Panc1 (cell line): ENCODE data around the gene HOXD11. TPM values are rescaled to one million over a fixed set of nuclear protein-coding genes. Genes with fewer than 3 reads are reported as not detected.

Experiments
- ATAC-seq: fragments of 200-7000 bp; cut with Tn5 transposase; 2 replicates; pipeline ENCODE4 v1.9.1; 2020; ENCODE audit warnings: mild to moderate bottlenecking, moderate library complexity
- BruUV-seq: library from RNA; stranded (reverse); fragments of 400-500 nt; replicated peaks from 2 replicates; lab custom pipeline; 2021; lab: Mats Ljungman, UMichigan
- CTCF ChIA-PET: fragments of 300-600 bp; sonication (Branson Sonifier 250); formaldehyde crosslinking; loops from one replicate; lab custom pipeline; 2022; ENCODE audit warnings: antibody characterized with exemption; lab: Charles Lee
- POLR2A ChIA-PET: fragments of 300-600 bp; sonication (Branson Sonifier 250); formaldehyde crosslinking; loops from one replicate; lab custom pipeline; 2022; ENCODE audit warnings: antibody characterized with exemption; lab: Charles Lee
- DNase-seq: peaks from one replicate; pipeline ENCODE4 v3.0.0-alpha.2; 2010; ENCODE audit warnings: low read depth, low spot score
- H3K27ac ChIP-seq: 2 replicates; pipeline ENCODE4 v1.5.1; 2011; ENCODE audit warnings: mild to moderate bottlenecking, low read length, inconsistent platforms
- H3K27me3 ChIP-seq: fragments of 200-500 bp; sonication (Bioruptor generic); 2 replicates; pipeline ENCODE4 v1.6.0; 2014; ENCODE audit warnings: low read length, inconsistent platforms; ENCODE audit not compliant: control insufficient read depth, insufficient read depth
- H3K36me3 ChIP-seq: fragments of 200-500 bp; sonication (Bioruptor generic); 2 replicates; pipeline ENCODE4 v1.5.1; 2014; ENCODE audit warnings: inconsistent platforms, mild to moderate bottlenecking, low read length, moderate library complexity; ENCODE audit not compliant: control insufficient read depth, insufficient read depth
- H3K4me1 ChIP-seq: 2 replicates; pipeline ENCODE4 v1.5.1; 2011; ENCODE audit warnings: inconsistent platforms, mild to moderate bottlenecking, low read length, moderate library complexity; ENCODE audit not compliant: control insufficient read depth, insufficient read depth
- H3K4me3 ChIP-seq, 2 experiments: 2 replicates each; pipeline ENCODE4 v1.5.1; 2011 to 2012; ENCODE audit warnings: low read depth in 2 of 2, low read length in 2 of 2, mild to moderate bottlenecking in 2 of 2, inconsistent platforms in 1 of 2, moderate library complexity in 1 of 2
- H3K9me3 ChIP-seq: fragments of 200-500 bp; sonication (Bioruptor generic); 2 replicates; pipeline ENCODE4 v1.5.1; 2014; ENCODE audit warnings: low read depth, mild to moderate bottlenecking, inconsistent platforms, low read length, moderate library complexity; ENCODE audit not compliant: control insufficient read depth, insufficient read depth
- CTCF ChIP-seq: fragments of 450-650 bp; IDR thresholded peaks from 2 replicates; pipeline ENCODE4 v1.5.1; 2017; ENCODE audit warnings: mild to moderate bottlenecking
- TCF7L2 ChIP-seq: IDR thresholded peaks from 2 replicates; pipeline ENCODE4 v1.6.1; 2011; ENCODE audit warnings: mild to moderate bottlenecking, low read depth, low read length, inconsistent platforms
- in situ Hi-C: cut with HindIII; loops from 2 replicates; pipeline ENCODE4 v1.10.0; 2016; ENCODE audit warnings: low sequenced_read_pairs, low pct_unique_long_range_greater_than_20kb
- intact Hi-C: fragments of 100-400 bp; cut with micrococcal nuclease; formaldehyde crosslinking; loops from one replicate; pipeline ENCODE4 v1.10.0; 2022; ENCODE audit not compliant: unreplicated experiment
- total RNA-seq: library from RNA; stranded (reverse); gene quantifications from one replicate; pipeline ENCODE4 v1.2.1, GENCODE V29; 2021; ENCODE audit not compliant: unreplicated experiment
- TF ChIP-seq, protein P1 (sequence below), 2 experiments: IDR thresholded peaks; 2 replicates each; pipeline ENCODE4 v1.6.1; 2011 to 2012; ENCODE audit warnings: low read depth in 2 of 2, control low read depth in 1 of 2, low read length in 1 of 2, mild to moderate bottlenecking in 1 of 2, moderate library complexity in 1 of 2; ENCODE audit not compliant: insufficient read depth in 1 of 2

HOXD11 gene
- total RNA-seq, 1 experiment from 2014 or later = 0.49 TPM

DNA sequence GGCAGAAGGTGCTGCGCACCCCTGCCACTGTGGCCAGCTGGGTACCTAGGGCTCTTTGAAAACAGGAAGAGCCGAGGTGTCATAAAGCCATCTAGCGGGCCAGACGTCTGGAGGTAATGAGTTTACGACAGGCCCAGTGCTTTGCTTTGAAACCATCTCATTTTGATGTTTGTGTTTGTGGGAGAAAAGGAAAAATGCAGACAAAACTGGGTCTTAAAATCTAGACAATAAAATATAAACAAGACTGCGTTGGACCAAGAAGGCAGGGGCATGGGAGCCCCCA is 18.6 kb downstream of the HOXD11 start:
- Histone ChIP-seq H3K27me3 (no peaks in the 10 kb centered on the region), H3K4me1 (peaks cover 7% of the 10 kb centered on the region), H3K9me3 (no peaks in the 10 kb centered on the region), H3K4me3 (no peak overlapping the region), H3K27ac (no peak overlapping the region), H3K36me3 (no peaks in the 10 kb centered on the region)
- intact Hi-C loops (loop anchor here (2.0 to 10.0 kb wide), 5 partner anchors 513 to 1037 kb away; no protein-coding TSS in a partner anchor), in situ Hi-C loops (no loop called here)
- DNase-seq (no peak), ATAC-seq (no peak)
- no TSS peak for BruUV-seq
- TF ChIP-seq TCF7L2 = no peak
- TF ChIP-seq, protein P1, sequence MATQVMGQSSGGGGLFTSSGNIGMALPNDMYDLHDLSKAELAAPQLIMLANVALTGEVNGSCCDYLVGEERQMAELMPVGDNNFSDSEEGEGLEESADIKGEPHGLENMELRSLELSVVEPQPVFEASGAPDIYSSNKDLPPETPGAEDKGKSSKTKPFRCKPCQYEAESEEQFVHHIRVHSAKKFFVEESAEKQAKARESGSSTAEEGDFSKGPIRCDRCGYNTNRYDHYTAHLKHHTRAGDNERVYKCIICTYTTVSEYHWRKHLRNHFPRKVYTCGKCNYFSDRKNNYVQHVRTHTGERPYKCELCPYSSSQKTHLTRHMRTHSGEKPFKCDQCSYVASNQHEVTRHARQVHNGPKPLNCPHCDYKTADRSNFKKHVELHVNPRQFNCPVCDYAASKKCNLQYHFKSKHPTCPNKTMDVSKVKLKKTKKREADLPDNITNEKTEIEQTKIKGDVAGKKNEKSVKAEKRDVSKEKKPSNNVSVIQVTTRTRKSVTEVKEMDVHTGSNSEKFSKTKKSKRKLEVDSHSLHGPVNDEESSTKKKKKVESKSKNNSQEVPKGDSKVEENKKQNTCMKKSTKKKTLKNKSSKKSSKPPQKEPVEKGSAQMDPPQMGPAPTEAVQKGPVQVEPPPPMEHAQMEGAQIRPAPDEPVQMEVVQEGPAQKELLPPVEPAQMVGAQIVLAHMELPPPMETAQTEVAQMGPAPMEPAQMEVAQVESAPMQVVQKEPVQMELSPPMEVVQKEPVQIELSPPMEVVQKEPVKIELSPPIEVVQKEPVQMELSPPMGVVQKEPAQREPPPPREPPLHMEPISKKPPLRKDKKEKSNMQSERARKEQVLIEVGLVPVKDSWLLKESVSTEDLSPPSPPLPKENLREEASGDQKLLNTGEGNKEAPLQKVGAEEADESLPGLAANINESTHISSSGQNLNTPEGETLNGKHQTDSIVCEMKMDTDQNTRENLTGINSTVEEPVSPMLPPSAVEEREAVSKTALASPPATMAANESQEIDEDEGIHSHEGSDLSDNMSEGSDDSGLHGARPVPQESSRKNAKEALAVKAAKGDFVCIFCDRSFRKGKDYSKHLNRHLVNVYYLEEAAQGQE (IDR thresholded peaks at IDR 0.05; ENCODE audit: insufficient read depth in 1 of 2, low read depth in 2 of 2, low read length in 1 of 2) = no peak
- TF ChIP-seq CTCF = no peak
- POLR2A ChIA-PET = no interaction called here
- CTCF ChIA-PET = interaction anchor here (1.2 kb wide), 1 partner anchor 528 kb away, joined by 4 read pairs; no protein-coding TSS in a partner anchor

GRCh38 chr2:176126929-176127773 is 20.1 kb downstream of the HOXD11 start:
- ChIA-PET POLR2A (no interaction called here), CTCF (interaction anchor here (0.7 to 1.5 kb wide), 8 partner anchors 12 to 1028 kb away, joined by 3 to 11 read pairs (median 4); partner anchors contain the start of gene HOXD4)
- DNase-seq (no peak), ATAC-seq (peak; percentile 72; the same call in 1 of the 2 replicates)
- H3K27ac ChIP-seq = no peak overlapping the region
- no peaks in the 10 kb centered on the region for H3K36me3 ChIP-seq
- in situ Hi-C loops = no loop called here
- TF ChIP-seq, protein P1 (IDR thresholded peaks at IDR 0.05; ENCODE audit: insufficient read depth in 1 of 2, low read depth in 2 of 2, low read length in 1 of 2) = no peak
- peak; percentile 87 for TF ChIP-seq CTCF
- BruUV-seq = no TSS peak
- H3K4me1 ChIP-seq = peaks cover 7% of the 10 kb centered on the region
- intact Hi-C loops = loop anchor here (2.0 to 10.0 kb wide), 5 partner anchors 512 to 1035 kb away; no protein-coding TSS in a partner anchor
- peak overlapping the region in 1 of 2 experiments; percentile 25; a peak in 1 of 4 replicates for H3K4me3 ChIP-seq
- H3K27me3 ChIP-seq = no peaks in the 10 kb centered on the region
- H3K9me3 ChIP-seq = no peaks in the 10 kb centered on the region
